ENCODE results near the gene BGLAP. TPM values are rescaled to one million over a fixed set of nuclear protein-coding genes. Genes with fewer than 3 reads are reported as not detected.

The BGLAP gene
- polyA plus RNA-seq, 3 donors: 2.2 TPM; not detected in 2

- Histone ChIP-seq H3K4me2 (replicated peaks; ENCODE audit: extremely low read depth, low read length, poor library complexity, severe bottlenecking) (no peak overlapping the region), H4K20me1 (ENCODE audit: insufficient read depth, low read length) (peaks cover 33% of the 10 kb centered on the region), H3K79me2 (ENCODE audit: insufficient read depth, low read length) (no peaks in the 10 kb centered on the region), H3K4me3 (replicated peaks in 1 of 3; ENCODE audit: low read depth in 2 of 3, low read length in 3 of 3) (no peak overlapping the region), H2AFZ (ENCODE audit: insufficient read depth, low read depth, low read length, poor library complexity, severe bottlenecking) (no peak overlapping the region), H3K27ac (ENCODE audit: low read depth in 1 of 2, low read length in 2 of 2) (no peak overlapping the region), H3K36me3 (replicated peaks in 1 of 2; ENCODE audit: control insufficient read depth in 1 of 2, insufficient read depth in 2 of 2, low read length in 2 of 2) (peaks cover 15 to 23% of the 10 kb centered on the region in 2 donors), H3K9ac (ENCODE audit: insufficient read depth, low read length, poor library complexity, severe bottlenecking) (no peak overlapping the region), H3K4me1 (ENCODE audit: control insufficient read depth in 1 of 2, insufficient read depth in 2 of 2, low read length in 2 of 2) (peaks cover 9 to 14% of the 10 kb centered on the region in 2 donors), H3K9me3 (replicated peaks in 1 of 2; ENCODE audit: control insufficient read depth in 1 of 2, insufficient read depth in 1 of 2, low read length in 2 of 2) (peaks cover 0 to 12% of the 10 kb centered on the region in 2 donors), H3K27me3 (ENCODE audit: control insufficient read depth in 2 of 2, insufficient read depth in 2 of 2, low read length in 2 of 2) (peaks cover 10 to 31% of the 10 kb centered on the region in 2 donors)
- intact Hi-C loops (cut with micrococcal nuclease): no loop called here
- H3K27me3 Mint-ChIP-seq (ENCODE audit: low read depth in 3 of 3): peaks cover 21 to 40% (median 35%) of the 10 kb centered on the region in 3 donors
- H3K36me3 Mint-ChIP-seq: peaks cover 29 to 35% of the 10 kb centered on the region in 2 donors
- TF ChIP-seq CTCF (IDR thresholded peaks at IDR 0.05): no peak
- WGBS (ENCODE audit: insufficient coverage): 94% methylated on average over 17 of the region's 17 CpGs
- no peak overlapping the region for H3K27ac Mint-ChIP-seq
- peaks cover 14% of the 10 kb centered on the region for H3K4me1 Mint-ChIP-seq
- H3K4me3 Mint-ChIP-seq: peak overlapping the region in 1 of 2 donors; percentile 90
- no peak for DNase-seq
- H3K9me3 Mint-ChIP-seq: peaks cover 0 to 9% (median 0%) of the 10 kb centered on the region in 7 donors
Measured at GRCh38 chr1:156244712-156245111, 2.7 kb downstream of the BGLAP start.

- Histone ChIP-seq H3K36me3 (replicated peaks in 1 of 2; ENCODE audit: control insufficient read depth in 1 of 2, insufficient read depth in 2 of 2, low read length in 2 of 2) (peaks cover 20 to 27% of the 10 kb centered on the region in 2 donors), H3K4me2 (replicated peaks; ENCODE audit: extremely low read depth, low read length, poor library complexity, severe bottlenecking) (peak overlapping the region; percentile 45), H3K79me2 (ENCODE audit: insufficient read depth, low read length) (no peaks in the 10 kb centered on the region), H4K20me1 (ENCODE audit: insufficient read depth, low read length) (peaks cover 40% of the 10 kb centered on the region), H2AFZ (ENCODE audit: insufficient read depth, low read depth, low read length, poor library complexity, severe bottlenecking) (no peak overlapping the region), H3K4me3 (replicated peaks in 1 of 3; ENCODE audit: low read depth in 2 of 3, low read length in 3 of 3) (peak overlapping the region in 1 of 3 experiments; percentile 38), H3K4me1 (ENCODE audit: control insufficient read depth in 1 of 2, insufficient read depth in 2 of 2, low read length in 2 of 2) (peaks cover 9 to 14% of the 10 kb centered on the region in 2 donors), H3K27ac (ENCODE audit: low read depth in 1 of 2, low read length in 2 of 2) (no peak overlapping the region), H3K27me3 (ENCODE audit: control insufficient read depth in 2 of 2, insufficient read depth in 2 of 2, low read length in 2 of 2) (peaks cover 10 to 31% of the 10 kb centered on the region in 2 donors), H3K9ac (ENCODE audit: insufficient read depth, low read length, poor library complexity, severe bottlenecking) (no peak overlapping the region), H3K9me3 (replicated peaks in 1 of 2; ENCODE audit: control insufficient read depth in 1 of 2, insufficient read depth in 1 of 2, low read length in 2 of 2) (peaks cover 0 to 12% of the 10 kb centered on the region in 2 donors)
- DNase-seq: no peak
- Mint-ChIP-seq H3K36me3 (peaks cover 28 to 38% of the 10 kb centered on the region in 2 donors), H3K9me3 (peaks cover 0 to 9% (median 0%) of the 10 kb centered on the region in 7 donors), H3K4me1 (peaks cover 14% of the 10 kb centered on the region), H3K27me3 (ENCODE audit: low read depth in 3 of 3) (peaks cover 21 to 40% (median 35%) of the 10 kb centered on the region in 3 donors), H3K27ac (no peak overlapping the region), H3K4me3 (peak overlapping the region; percentile 61 to 90)
- intact Hi-C loops (cut with micrococcal nuclease): no loop called here
- WGBS (ENCODE audit: insufficient coverage): 3% methylated on average over 61 of the region's 69 CpGs
- TF ChIP-seq CTCF (IDR thresholded peaks at IDR 0.05): no peak
Measured at GRCh38 chr1:156245451-156246232, 3.7 kb downstream of the BGLAP start.

Data from CD14-positive monocyte (primary cell).